Stomach (tissue), 9 donors: ENCODE measurements around the gene KCNN3. TPM values are rescaled to one million over a fixed set of nuclear protein-coding genes. Genes with fewer than 3 reads are reported as not detected.
A peak's percentile ranks its signal among the peaks of the same experiment; 100 is the strongest.

Source experiments
- DNase-seq, 2 donors: peaks; one replicate each; pipeline versions ENCODE4 v3.0.0 to v3.0.0-alpha.2; 2013 to 2019
- H3K27ac ChIP-seq, 5 donors: fragments of 200-600 bp in 4 of 5; sonication (generic) in 4 of 5; one replicate each; pipeline ENCODE4 v1.5.1; 2013 to 2019; ENCODE audit warnings: mild to moderate bottlenecking in 1 of 5, moderate library complexity in 1 of 5
- H3K27me3 ChIP-seq, 3 donors: fragments of 200-600 bp; sonication (generic); one replicate each; pipeline ENCODE4 v1.5.1; 2017 to 2019; ENCODE audit warnings: mixed run types in 1 of 3
- H3K36me3 ChIP-seq, 4 donors: fragments of 200-600 bp; sonication (generic); 1 replicate in 3 of 4; 2 replicates in 1 of 4; pipeline ENCODE4 v1.5.1; 2016 to 2019
- H3K4me1 ChIP-seq, 4 donors: fragments of 200-600 bp; sonication (generic); one replicate each; pipeline ENCODE4 v1.5.1; 2016 to 2019
- H3K4me3 ChIP-seq, 4 donors: fragments of 200-600 bp; sonication (generic) in 3 of 4; one replicate each; pipeline ENCODE4 v1.5.1; 2016 to 2019; ENCODE audit warnings: mild to moderate bottlenecking in 1 of 4
- H3K9me3 ChIP-seq, 4 donors: fragments of 200-600 bp; sonication (generic); one replicate each; pipeline ENCODE4 v1.5.1; 2016 to 2019
- CTCF ChIP-seq, 7 experiments: fragments of 450-650 bp in 4 of 7; fragments of 200-600 bp in 3 of 7; sonication (generic) in 3 of 7; IDR thresholded peaks; one replicate each; pipeline ENCODE4 v1.5.1; 2016 to 2019; ENCODE audit warnings: antibody characterized with exemption in 7 of 7, control low read depth in 2 of 7, mild to moderate bottlenecking in 1 of 7
- EP300 ChIP-seq: sonication (generic); formaldehyde crosslinking; IDR thresholded peaks from one replicate; pipeline ENCODE4 v1.6.1; 2017; ENCODE audit warnings: antibody characterized with exemption
- POLR2A ChIP-seq, 4 donors: fragments of 450-650 bp; IDR thresholded peaks; one replicate each; pipeline ENCODE4 v1.6.1; 2016; ENCODE audit warnings: antibody characterized with exemption in 4 of 4, control low read depth in 2 of 4, mild to moderate bottlenecking in 1 of 4, moderate library complexity in 1 of 4
- POLR2AphosphoS5 ChIP-seq, 3 donors: sonication (generic); formaldehyde crosslinking; IDR thresholded peaks; one replicate each; pipeline ENCODE4 v1.6.1; 2016; ENCODE audit warnings: antibody characterized with exemption in 3 of 3
- WGBS, 5 donors: extraction: QIAGEN DNeasy Blood & Tissue Kit in 3 of 5; methylation state at CpG; one replicate each; pipeline versions ENCODE4 v1.1.5 to v1.1.7; 2013 to 2018; 5-methylcytosine and 5-hydroxymethylcytosine counted together
- intact Hi-C: fragments of 100-400 bp; cut with DNase I; formaldehyde crosslinking; loops from one replicate; pipeline ENCODE4 v1.15.1; 2023; ENCODE audit warnings: low total_unique reads
- polyA plus RNA-seq, 3 donors: library from polyadenylated mRNA; stranded (reverse); fragments of 200-250 nt; gene quantifications; one replicate each; pipeline ENCODE4 v1.2.3, GENCODE V29; 2013
- total RNA-seq, 5 donors: library from RNA; depleted of rRNA; stranded (reverse); fragments of >200 nt; gene quantifications; one replicate each; pipeline versions ENCODE4 v1.1.0 to v1.2.3, GENCODE V29; 2014 to 2016
- donor health status: healthy with polysubstance abuse.
- donor health status: Bipolar disorder and iron deficiency.
- donor health status: healthy.

Gene KCNN3
- total and polyA plus RNA-seq, 8 donors = 0.19 to 10.7 (median 2.3) TPM

DNA sequence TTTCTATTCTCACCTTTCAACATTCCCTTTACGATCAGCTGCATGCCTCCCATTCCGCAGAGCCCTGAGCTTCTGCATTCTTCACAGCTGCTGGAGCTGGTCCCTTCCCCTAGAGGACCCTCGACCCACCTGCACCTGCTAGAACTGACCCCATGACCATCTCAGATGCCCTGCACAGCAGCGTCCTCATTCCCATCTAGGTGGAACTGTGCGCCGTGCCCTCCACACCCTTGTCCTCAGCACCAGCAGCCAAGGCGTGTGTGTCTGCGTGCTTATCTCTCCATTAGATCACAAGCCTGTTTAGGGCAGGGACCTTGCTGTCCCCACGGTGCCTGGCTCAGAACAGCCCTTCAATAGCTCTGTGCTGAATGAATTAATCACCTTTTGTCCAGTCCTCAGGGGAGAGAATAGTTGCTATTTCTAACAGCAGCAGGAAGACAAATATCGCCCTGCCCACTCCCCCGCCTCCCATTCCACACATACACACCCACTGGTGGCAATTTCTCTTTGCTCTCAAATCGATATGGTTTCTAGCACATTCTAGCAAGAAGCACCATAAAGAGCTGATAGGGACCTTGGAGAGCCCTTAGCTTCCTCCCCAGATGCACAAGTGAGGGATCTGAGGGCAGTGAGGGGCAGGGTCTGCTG, 61.7 kb downstream of the KCNN3 start:
- peaks cover 0 to 15% (median 6%) of the 10 kb centered on the region in 4 donors for H3K4me1 ChIP-seq
- H3K27me3 ChIP-seq = peaks cover 0 to 51% (median 1%) of the 10 kb centered on the region in 3 donors
- WGBS, 5 donors = 38 to 61% (median 51%) methylated on average over 12 of the region's 12 CpGs
- DNase-seq = no peak
- no peaks in the 10 kb centered on the region for H3K36me3 ChIP-seq
- no peak for TF ChIP-seq POLR2A (IDR thresholded peaks at IDR 0.05)
- no peak for TF ChIP-seq EP300
- TF ChIP-seq CTCF (IDR thresholded peaks at IDR 0.05) = no peak
- TF ChIP-seq POLR2AphosphoS5 (IDR thresholded peaks at IDR 0.05) = no peak
- no peak overlapping the region for H3K4me3 ChIP-seq
- intact Hi-C loops = no loop called here
- peak overlapping the region in 1 of 5 donors; percentile 21 for H3K27ac ChIP-seq
- H3K9me3 ChIP-seq = no peaks in the 10 kb centered on the region

DNA sequence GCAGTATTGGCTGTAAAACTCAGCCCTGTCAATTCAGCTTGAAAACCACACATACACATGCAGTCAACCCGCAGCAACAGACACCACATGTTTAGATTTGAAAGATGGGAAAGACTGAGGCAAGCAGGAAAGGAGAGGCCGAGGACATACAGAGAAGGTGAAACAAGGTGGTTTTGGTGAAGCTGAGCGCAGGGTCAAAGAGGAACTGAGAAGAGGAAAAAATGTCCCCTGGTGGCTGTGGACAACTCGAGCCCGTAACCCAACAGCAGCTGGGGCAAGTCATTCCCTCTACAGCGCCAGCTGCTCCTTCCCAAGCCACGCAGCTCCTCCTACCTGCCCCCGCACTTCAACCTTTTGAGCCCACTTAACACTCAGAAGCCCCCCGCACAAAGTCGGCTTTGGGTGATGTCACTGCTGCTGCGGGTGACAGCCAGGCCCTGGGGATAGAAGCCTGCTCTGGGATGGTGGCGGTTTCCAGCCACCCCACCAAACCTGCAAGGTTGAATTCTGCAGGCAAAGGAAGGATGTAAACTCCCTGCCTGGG, 63.0 kb downstream of the KCNN3 start:
- Histone ChIP-seq H3K4me3 (no peak overlapping the region), H3K27ac (no peak overlapping the region), H3K27me3 (peaks cover 0 to 48% (median 0%) of the 10 kb centered on the region in 3 donors), H3K36me3 (no peaks in the 10 kb centered on the region), H3K4me1 (peaks cover 0 to 14% (median 5%) of the 10 kb centered on the region in 4 donors), H3K9me3 (no peaks in the 10 kb centered on the region)
- TF ChIP-seq POLR2A (IDR thresholded peaks at IDR 0.05) (no peak), POLR2AphosphoS5 (IDR thresholded peaks at IDR 0.05) (no peak), CTCF (IDR thresholded peaks at IDR 0.05) (no peak), EP300 (no peak)
- DNase-seq = no peak
- intact Hi-C loops = no loop called here
- WGBS, 5 donors = 55 to 73% (median 71%) methylated on average over 12 of the region's 12 CpGs

DNA sequence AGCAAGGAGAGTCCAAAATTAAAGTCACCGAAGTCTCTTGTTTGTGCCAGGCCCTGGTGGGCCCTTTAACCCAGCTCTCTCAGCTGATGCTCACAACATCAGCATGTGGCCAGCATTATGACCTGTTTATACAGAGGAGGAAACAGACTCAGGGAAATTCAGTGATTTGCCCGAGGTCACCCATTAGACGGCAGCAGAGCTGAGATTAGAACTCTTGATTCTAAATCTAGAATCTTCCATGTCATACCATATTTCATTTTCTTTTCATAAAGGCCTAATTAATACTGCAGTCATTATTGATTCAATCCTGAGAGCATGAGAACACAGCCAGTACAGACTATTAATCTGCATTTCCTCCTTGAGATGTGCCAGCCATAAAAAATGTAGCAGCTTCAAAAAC, 63.7 kb downstream of the KCNN3 start:
- no peak overlapping the region for H3K27ac ChIP-seq
- no peak for DNase-seq
- no peaks in the 10 kb centered on the region for H3K9me3 ChIP-seq
- no peak overlapping the region for H3K4me3 ChIP-seq
- TF ChIP-seq POLR2AphosphoS5 (IDR thresholded peaks at IDR 0.05) (no peak), POLR2A (IDR thresholded peaks at IDR 0.05) (no peak), CTCF (IDR thresholded peaks at IDR 0.05) (no peak), EP300 (no peak)
- peaks cover 0 to 48% (median 0%) of the 10 kb centered on the region in 3 donors for H3K27me3 ChIP-seq
- WGBS, 5 donors = 60 to 66% (median 63%) methylated on average over 3 of the region's 3 CpGs
- no peaks in the 10 kb centered on the region for H3K36me3 ChIP-seq
- intact Hi-C loops = no loop called here
- peaks cover 0 to 14% (median 5%) of the 10 kb centered on the region in 4 donors for H3K4me1 ChIP-seq

DNA sequence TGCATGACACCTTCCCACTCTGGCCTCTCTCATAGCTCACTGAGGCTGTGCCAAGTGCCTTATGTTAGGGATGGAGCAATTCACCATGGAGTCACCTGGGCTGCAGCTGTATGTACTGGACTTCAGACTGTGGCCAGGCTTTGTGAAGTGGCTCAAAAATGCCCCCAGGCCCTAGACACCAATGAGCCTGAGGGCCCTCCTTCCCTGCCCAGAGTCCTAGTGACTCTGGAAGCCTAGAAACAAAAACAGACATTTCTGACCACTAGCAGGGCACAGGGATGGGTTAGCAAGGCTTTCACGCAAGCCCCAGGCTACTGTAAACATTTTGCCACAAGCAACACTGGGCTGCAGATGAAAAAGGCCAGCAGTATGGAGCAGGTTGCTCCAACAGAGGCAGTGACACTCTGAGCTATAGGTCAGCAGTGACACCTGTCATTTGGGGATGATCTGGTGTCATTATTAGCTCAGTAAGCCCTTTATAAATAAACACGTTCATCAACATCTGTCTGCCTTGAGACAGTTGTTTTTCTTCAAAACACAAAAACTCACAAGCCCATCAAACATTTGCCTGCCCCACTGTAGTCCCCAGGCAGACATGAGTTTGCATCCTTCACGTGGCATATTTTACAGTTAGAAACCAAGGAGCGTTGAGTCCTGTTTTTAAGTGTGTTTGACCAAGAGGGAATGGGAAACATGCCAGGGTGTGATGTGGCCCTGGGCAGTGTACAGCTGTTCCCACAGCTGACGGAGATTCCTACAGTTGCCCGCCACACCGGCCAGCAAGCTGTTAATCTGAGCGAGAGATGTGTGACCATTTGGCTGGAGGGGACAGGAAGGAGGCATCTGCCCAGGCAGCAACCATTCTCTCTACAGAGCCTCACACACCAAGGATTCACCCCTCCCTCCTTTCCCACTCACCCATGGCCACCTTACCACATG, 66.8 kb downstream of the KCNN3 start:
- no peak for DNase-seq
- TF ChIP-seq POLR2AphosphoS5 (IDR thresholded peaks at IDR 0.05) = no peak
- H3K27me3 ChIP-seq = peaks cover 0 to 39% (median 0%) of the 10 kb centered on the region in 3 donors
- no peak overlapping the region for H3K4me3 ChIP-seq
- no peaks in the 10 kb centered on the region for H3K9me3 ChIP-seq
- peaks cover 0 to 2% (median under 1%) of the 10 kb centered on the region in 4 donors for H3K4me1 ChIP-seq
- no peaks in the 10 kb centered on the region for H3K36me3 ChIP-seq
- 58 to 74% (median 70%) methylated on average over 8 of the region's 8 CpGs for WGBS, 5 donors
- H3K27ac ChIP-seq = no peak overlapping the region
- intact Hi-C loops = no loop called here
